Upper lobe of left lung (tissue), 6 donors: ENCODE data around the gene ZFHX3. TPM values are rescaled to one million over a fixed set of nuclear protein-coding genes. Genes with fewer than 3 reads are reported as not detected.

Source experiments
- ATAC-seq, 2 donors: fragments of 200-7000 bp; cut with Tn5 transposase; one replicate each; pipeline ENCODE4 v1.9.1; 2022; ENCODE audit warnings: mild to moderate bottlenecking in 2 of 2, moderate library complexity in 2 of 2; ENCODE audit not compliant: low FRiP score in 2 of 2
- DNase-seq, 2 donors: peaks; one replicate each; pipeline ENCODE4 v3.0.0-alpha.2; 2019 to 2020
- H3K27ac ChIP-seq, 4 donors: fragments of 200-600 bp; sonication (generic); one replicate each; pipeline ENCODE4 v1.5.1; 2016 to 2019
- H3K27me3 ChIP-seq, 4 donors: fragments of 200-600 bp; sonication (generic); one replicate each; pipeline ENCODE4 v1.5.1; 2017 to 2019
- H3K36me3 ChIP-seq, 4 donors: fragments of 200-600 bp; sonication (generic); one replicate each; pipeline ENCODE4 v1.5.1; 2016 to 2019
- H3K4me1 ChIP-seq, 4 donors: fragments of 200-600 bp; sonication (generic); one replicate each; pipeline ENCODE4 v1.5.1; 2018 to 2019
- H3K4me3 ChIP-seq, 4 donors: fragments of 200-600 bp; sonication (generic); one replicate each; pipeline ENCODE4 v1.5.1; 2017 to 2019; ENCODE audit warnings: mild to moderate bottlenecking in 2 of 4, moderate library complexity in 1 of 4
- H3K9me3 ChIP-seq, 4 donors: fragments of 200-600 bp; sonication (generic); one replicate each; pipeline ENCODE4 v1.5.1; 2018 to 2019
- CTCF ChIP-seq, 6 experiments: fragments of 450-650 bp in 4 of 6; fragments of 200-600 bp in 2 of 6; sonication (generic) in 2 of 6; IDR thresholded peaks; one replicate each; pipeline ENCODE4 v1.5.1; 2016 to 2019; ENCODE audit warnings: antibody characterized with exemption in 6 of 6
- EP300 ChIP-seq, 4 donors: sonication (generic); formaldehyde crosslinking; IDR thresholded peaks; one replicate each; pipeline ENCODE4 v1.5.1; 2017; ENCODE audit warnings: antibody characterized with exemption in 4 of 4, control low read depth in 2 of 4
- POLR2A ChIP-seq, 4 donors: fragments of 450-650 bp; IDR thresholded peaks; one replicate each; pipeline ENCODE4 v1.5.1; 2016 to 2017; ENCODE audit warnings: antibody characterized with exemption in 4 of 4, mild to moderate bottlenecking in 2 of 4
- POLR2AphosphoS5 ChIP-seq, 2 donors: sonication (generic); formaldehyde crosslinking; IDR thresholded peaks; one replicate each; pipeline ENCODE4 v1.5.1; 2017; ENCODE audit warnings: antibody characterized with exemption in 2 of 2
- WGBS, 2 donors: methylation state at CpG; one replicate each; pipeline ENCODE4 v1.1.5; 2017 to 2018; 5-methylcytosine and 5-hydroxymethylcytosine counted together
- total RNA-seq, 6 donors: library from RNA; depleted of rRNA in 4 of 6; stranded (reverse); fragments of >200 nt in 4 of 6; gene quantifications; one replicate each; pipeline versions ENCODE4 v1.1.0 to v1.2.1, GENCODE V29; 2016 to 2021
- donor health status: DM: no; HTN: no; CAD: no; lungs with moderate emphysema.
- donor health status: DM: no; HTN: yes; CAD: no; lungs with severe emphysema.

The ZFHX3 gene
- total RNA-seq, 6 donors from 2014 or later: 22.4 to 40.3 (median 27.0) TPM

- ATAC-seq: peak; percentile 36 to 80
- Histone ChIP-seq H3K27ac (peak overlapping the region in 3 of 4 donors; percentile 67 to 73 (median 68)), H3K36me3 (no peaks in the 10 kb centered on the region), H3K4me3 (no peak overlapping the region), H3K4me1 (peaks cover 31 to 44% (median 35%) of the 10 kb centered on the region in 4 donors), H3K9me3 (no peaks in the 10 kb centered on the region), H3K27me3 (no peaks in the 10 kb centered on the region)
- peak; percentile 89 to 90 for DNase-seq
- 53 to 74% methylated on average over 12 to 18 of the region's 18 CpGs for WGBS, 2 donors
- TF ChIP-seq EP300 (IDR thresholded peaks at IDR 0.05) (peak in 1 of 4 donors; percentile 28), CTCF (IDR thresholded peaks at IDR 0.05) (no peak), POLR2A (IDR thresholded peaks at IDR 0.05) (no peak), POLR2AphosphoS5 (IDR thresholded peaks at IDR 0.05) (peak in 1 of 2 donors; percentile 38)
These were observed 32.1 kb downstream of the ZFHX3 start for GRCh38 chr16:73015612-73016487.

- 78 to 89% methylated on average over 3 of the region's 3 CpGs for WGBS, 2 donors
- ATAC-seq (no peak), DNase-seq (no peak)
- Histone ChIP-seq H3K9me3 (no peaks in the 10 kb centered on the region), H3K36me3 (no peaks in the 10 kb centered on the region), H3K27me3 (no peaks in the 10 kb centered on the region), H3K4me1 (peaks cover 31 to 42% (median 39%) of the 10 kb centered on the region in 4 donors), H3K27ac (peak overlapping the region in 2 of 4 donors; percentile 60 to 73), H3K4me3 (no peak overlapping the region)
- no peak for TF ChIP-seq EP300 (IDR thresholded peaks at IDR 0.05)
- no peak for TF ChIP-seq POLR2A (IDR thresholded peaks at IDR 0.05)
- TF ChIP-seq CTCF (IDR thresholded peaks at IDR 0.05): no peak
- TF ChIP-seq POLR2AphosphoS5 (IDR thresholded peaks at IDR 0.05): no peak
These were observed 33.2 kb downstream of the ZFHX3 start for GRCh38 chr16:73014768-73015167.

GRCh38 chr16:73013974-73014373 is 34.0 kb downstream of the ZFHX3 start:
- Histone ChIP-seq H3K27me3 (no peaks in the 10 kb centered on the region), H3K4me1 (peaks cover 29 to 38% (median 33%) of the 10 kb centered on the region in 4 donors), H3K36me3 (no peaks in the 10 kb centered on the region), H3K27ac (no peak overlapping the region), H3K9me3 (no peaks in the 10 kb centered on the region), H3K4me3 (no peak overlapping the region)
- no peak for DNase-seq
- no peak for ATAC-seq
- 93 to 94% methylated on average over 5 of the region's 5 CpGs for WGBS, 2 donors
- no peak for TF ChIP-seq CTCF (IDR thresholded peaks at IDR 0.05)
- no peak for TF ChIP-seq POLR2A (IDR thresholded peaks at IDR 0.05)
- TF ChIP-seq POLR2AphosphoS5 (IDR thresholded peaks at IDR 0.05): no peak
- TF ChIP-seq EP300 (IDR thresholded peaks at IDR 0.05): no peak

GRCh38 chr16:73012341-73012740 is 35.6 kb downstream of the ZFHX3 start:
- no peak for DNase-seq
- H3K4me3 ChIP-seq: no peak overlapping the region
- no peaks in the 10 kb centered on the region for H3K27me3 ChIP-seq
- no peaks in the 10 kb centered on the region for H3K36me3 ChIP-seq
- H3K9me3 ChIP-seq: no peaks in the 10 kb centered on the region
- no peak for TF ChIP-seq POLR2AphosphoS5 (IDR thresholded peaks at IDR 0.05)
- no peak for TF ChIP-seq EP300 (IDR thresholded peaks at IDR 0.05)
- TF ChIP-seq POLR2A (IDR thresholded peaks at IDR 0.05): no peak
- TF ChIP-seq CTCF (IDR thresholded peaks at IDR 0.05): no peak
- H3K4me1 ChIP-seq: peaks cover 28 to 37% (median 29%) of the 10 kb centered on the region in 4 donors
- 82 to 90% methylated on average over 5 of the region's 5 CpGs for whole genome bisulfite sequencing, 2 donors
- ATAC-seq: no peak
- no peak overlapping the region for H3K27ac ChIP-seq
